Effector memory CD8-positive, alpha-beta T cell (primary cell): Measurements from ENCODE around the gene IGSF8.

Experiments used
- ATAC-seq: fragments of 150-1000 bp; cut with Tn5 transposase; replicated peaks from 2 replicates; pipeline ENCODE4 v1.10.0; 2021; ENCODE audit warnings: mild to moderate bottlenecking, moderate library complexity
- DNase-seq, 3 experiments: peaks; one replicate each; pipeline ENCODE4 v3.0.0; 2021
- H3K27ac Mint-ChIP-seq, 2 donors: one replicate each; pipeline ENCODE4 v1.8.0; 2022; ENCODE audit warnings: mild to moderate bottlenecking in 2 of 2, mixed read lengths in 2 of 2, moderate library complexity in 2 of 2
- H3K27me3 Mint-ChIP-seq, 2 donors: one replicate each; pipeline ENCODE4 v1.8.0; 2022; ENCODE audit warnings: mixed read lengths in 2 of 2
- H3K36me3 Mint-ChIP-seq: one replicate; pipeline ENCODE4 v1.8.0; 2022; ENCODE audit warnings: mild to moderate bottlenecking, moderate library complexity, mixed read lengths; ENCODE audit not compliant: insufficient read depth
- H3K4me1 Mint-ChIP-seq, 2 donors: one replicate each; pipeline ENCODE4 v1.8.0; 2022; ENCODE audit warnings: low read depth in 2 of 2, mixed read lengths in 2 of 2
- H3K4me3 Mint-ChIP-seq, 2 donors: one replicate each; pipeline ENCODE4 v1.8.0; 2022; ENCODE audit warnings: mild to moderate bottlenecking in 2 of 2, mixed read lengths in 2 of 2, moderate library complexity in 2 of 2
- H3K9me3 Mint-ChIP-seq, 2 donors: one replicate each; pipeline ENCODE4 v1.8.0; 2022; ENCODE audit warnings: mixed read lengths in 2 of 2

The IGSF8 gene

GRCh38 chr1:160095382-160096105 lies 2.9 kb downstream of the IGSF8 start:
- ATAC-seq (no peak), DNase-seq (no peak)
- H3K9me3 Mint-ChIP-seq: no peaks in the 10 kb centered on the region
- peak overlapping the region in 1 of 2 donors; percentile 56 for H3K27ac Mint-ChIP-seq
- peaks cover 36% of the 10 kb centered on the region for H3K36me3 Mint-ChIP-seq
- no peaks in the 10 kb centered on the region for H3K27me3 Mint-ChIP-seq
- peaks cover 33 to 41% of the 10 kb centered on the region in 2 donors for H3K4me1 Mint-ChIP-seq
- no peak overlapping the region for H3K4me3 Mint-ChIP-seq

- Mint-ChIP-seq H3K27ac (no peak overlapping the region), H3K4me1 (peaks cover 36 to 41% of the 10 kb centered on the region in 2 donors), H3K4me3 (no peak overlapping the region), H3K36me3 (peaks cover 42% of the 10 kb centered on the region), H3K9me3 (no peaks in the 10 kb centered on the region), H3K27me3 (no peaks in the 10 kb centered on the region)
- no peak for DNase-seq
- no peak for ATAC-seq
Measured at GRCh38 chr1:160094806-160095205, 3.6 kb downstream of the IGSF8 start.

- Mint-ChIP-seq H3K27ac (no peak overlapping the region), H3K27me3 (no peaks in the 10 kb centered on the region), H3K9me3 (no peaks in the 10 kb centered on the region), H3K4me1 (peaks cover 32 to 37% of the 10 kb centered on the region in 2 donors), H3K36me3 (peaks cover 41% of the 10 kb centered on the region), H3K4me3 (no peak overlapping the region)
- ATAC-seq: no peak
- DNase-seq: no peak
Measured at GRCh38 chr1:160094291-160094625, 4.2 kb downstream of the IGSF8 start.

GRCh38 chr1:160093624-160094290 lies 4.7 kb downstream of the IGSF8 start:
- ATAC-seq: no peak
- Mint-ChIP-seq H3K4me1 (peaks cover 29 to 38% of the 10 kb centered on the region in 2 donors), H3K4me3 (no peak overlapping the region), H3K9me3 (no peaks in the 10 kb centered on the region), H3K36me3 (peaks cover 41% of the 10 kb centered on the region), H3K27ac (no peak overlapping the region), H3K27me3 (no peaks in the 10 kb centered on the region)
- DNase-seq: no peak

GRCh38 chr1:160093069-160093395 lies 5.4 kb downstream of the IGSF8 start:
- Mint-ChIP-seq H3K9me3 (no peaks in the 10 kb centered on the region), H3K27me3 (no peaks in the 10 kb centered on the region), H3K4me3 (no peak overlapping the region), H3K36me3 (peaks cover 40% of the 10 kb centered on the region), H3K27ac (peak overlapping the region in 1 of 2 donors; percentile 41), H3K4me1 (peaks cover 29 to 43% of the 10 kb centered on the region in 2 donors)
- ATAC-seq: no peak
- no peak for DNase-seq

GRCh38 chr1:160092366-160093068 lies 5.9 kb downstream of the IGSF8 start:
- no peak overlapping the region for H3K4me3 Mint-ChIP-seq
- H3K36me3 Mint-ChIP-seq: peaks cover 35% of the 10 kb centered on the region
- no peaks in the 10 kb centered on the region for H3K9me3 Mint-ChIP-seq
- DNase-seq: no peak
- H3K4me1 Mint-ChIP-seq: peaks cover 24 to 39% of the 10 kb centered on the region in 2 donors
- ATAC-seq: no peak
- H3K27me3 Mint-ChIP-seq: no peaks in the 10 kb centered on the region
- H3K27ac Mint-ChIP-seq: peak overlapping the region in 1 of 2 donors; percentile 71

- Mint-ChIP-seq H3K27ac (peak overlapping the region in 1 of 2 donors; percentile 71), H3K4me1 (peaks cover 19 to 32% of the 10 kb centered on the region in 2 donors), H3K4me3 (no peak overlapping the region), H3K9me3 (no peaks in the 10 kb centered on the region), H3K36me3 (peaks cover 34% of the 10 kb centered on the region), H3K27me3 (no peaks in the 10 kb centered on the region)
- DNase-seq (no peak), ATAC-seq (no peak)
Measured at GRCh38 chr1:160091666-160092223, 6.7 kb downstream of the IGSF8 start.

GRCh38 chr1:160090760-160091159 lies 7.7 kb downstream of the IGSF8 start:
- no peaks in the 10 kb centered on the region for H3K27me3 Mint-ChIP-seq
- DNase-seq: no peak
- H3K4me3 Mint-ChIP-seq: no peak overlapping the region
- H3K36me3 Mint-ChIP-seq: peaks cover 34% of the 10 kb centered on the region
- H3K9me3 Mint-ChIP-seq: no peaks in the 10 kb centered on the region
- H3K27ac Mint-ChIP-seq: peak overlapping the region in 1 of 2 donors; percentile 35
- peaks cover 16 to 26% of the 10 kb centered on the region in 2 donors for H3K4me1 Mint-ChIP-seq
- no peak for ATAC-seq

- no peaks in the 10 kb centered on the region for H3K27me3 Mint-ChIP-seq
- H3K36me3 Mint-ChIP-seq: peaks cover 34% of the 10 kb centered on the region
- H3K27ac Mint-ChIP-seq: no peak overlapping the region
- no peak for ATAC-seq
- no peaks in the 10 kb centered on the region for H3K9me3 Mint-ChIP-seq
- no peak for DNase-seq
- no peak overlapping the region for H3K4me3 Mint-ChIP-seq
- peaks cover 18 to 28% of the 10 kb centered on the region in 2 donors for H3K4me1 Mint-ChIP-seq
Measured at GRCh38 chr1:160089883-160090282, 8.5 kb downstream of the IGSF8 start.

GRCh38 chr1:160087118-160087662 lies 11.2 kb downstream of the IGSF8 start:
- Mint-ChIP-seq H3K27me3 (peaks cover under 1 to 13% of the 10 kb centered on the region in 2 donors), H3K4me1 (peaks cover 23 to 26% of the 10 kb centered on the region in 2 donors), H3K36me3 (peaks cover 25% of the 10 kb centered on the region), H3K27ac (no peak overlapping the region), H3K4me3 (no peak overlapping the region), H3K9me3 (no peaks in the 10 kb centered on the region)
- no peak for DNase-seq
- ATAC-seq: no peak

- H3K9me3 Mint-ChIP-seq: no peaks in the 10 kb centered on the region
- no peak overlapping the region for H3K4me3 Mint-ChIP-seq
- H3K36me3 Mint-ChIP-seq: peaks cover 25% of the 10 kb centered on the region
- H3K27me3 Mint-ChIP-seq: peaks cover 7 to 20% of the 10 kb centered on the region in 2 donors
- DNase-seq (no peak), ATAC-seq (no peak)
- H3K27ac Mint-ChIP-seq: peak overlapping the region in 1 of 2 donors; percentile 78
- peaks cover 21 to 26% of the 10 kb centered on the region in 2 donors for H3K4me1 Mint-ChIP-seq
Measured at GRCh38 chr1:160086456-160086892, 11.9 kb downstream of the IGSF8 start.

GRCh38 chr1:160085686-160086455 lies 12.5 kb downstream of the IGSF8 start:
- Mint-ChIP-seq H3K4me3 (no peak overlapping the region), H3K9me3 (no peaks in the 10 kb centered on the region), H3K36me3 (peaks cover 22% of the 10 kb centered on the region), H3K27me3 (peaks cover 13 to 26% of the 10 kb centered on the region in 2 donors), H3K27ac (peak overlapping the region in 1 of 2 donors; percentile 78), H3K4me1 (peaks cover 22 to 25% of the 10 kb centered on the region in 2 donors)
- DNase-seq (peak; percentile 67 to 72 (median 71)), ATAC-seq (peak; percentile 61)
